Measurements from ENCODE around the gene SMOC1. TPM values are rescaled to one million over a fixed set of nuclear protein-coding genes. Genes with fewer than 3 reads are reported as not detected.
A peak's percentile ranks its signal among the peaks of the same experiment; 100 is the strongest.

Gene SMOC1
- total RNA-seq, 2 donors from 2014 or later, result 5.3 to 14.0 TPM

GRCh38 chr14:69997849-69998248, 118.6 kb downstream of the SMOC1 start:
- H3K4me3 ChIP-seq, result no peak overlapping the region
- ATAC-seq, result peak; percentile 88
- peaks cover 46% of the 10 kb centered on the region for H3K4me1 ChIP-seq
- 22 to 38% methylated on average over 5 of the region's 5 CpGs for WGBS, 2 donors
- H3K27ac ChIP-seq, result peak overlapping the region; percentile 61 to 86 (median 83)
- TF ChIP-seq POLR2A (IDR thresholded peaks at IDR 0.05) (no peak), CTCF (IDR thresholded peaks at IDR 0.05) (no peak)
- intact Hi-C loops (cut with DNase I), result no loop called here
- H3K27me3 ChIP-seq, result no peaks in the 10 kb centered on the region
- H3K9me3 ChIP-seq, result no peaks in the 10 kb centered on the region
- H3K36me3 ChIP-seq (replicated peaks in 1 of 2; ENCODE audit: insufficient read depth in 1 of 2, low read depth in 2 of 2), result no peaks in the 10 kb centered on the region
- DNase-seq, result peak; percentile 72 to 85 (median 80)

GRCh38 chr14:69999261-69999674, 120.1 kb downstream of the SMOC1 start:
- Histone ChIP-seq H3K36me3 (replicated peaks in 1 of 2; ENCODE audit: insufficient read depth in 1 of 2, low read depth in 2 of 2) (no peaks in the 10 kb centered on the region), H3K27ac (peak overlapping the region; percentile 61 to 86 (median 83)), H3K4me1 (peaks cover 46% of the 10 kb centered on the region), H3K27me3 (no peaks in the 10 kb centered on the region), H3K4me3 (no peak overlapping the region), H3K9me3 (no peaks in the 10 kb centered on the region)
- DNase-seq (peak; percentile 76 to 89 (median 82)), ATAC-seq (peak; percentile 84)
- intact Hi-C loops (cut with DNase I), result no loop called here
- TF ChIP-seq CTCF (IDR thresholded peaks at IDR 0.05) (no peak), POLR2A (IDR thresholded peaks at IDR 0.05) (peak in 1 of 3 donors; percentile 6)
- 29 to 58% methylated on average over 10 of the region's 10 CpGs for WGBS, 2 donors

GRCh38 chr14:70000601-70001000, 121.4 kb downstream of the SMOC1 start:
- intact Hi-C loops (cut with DNase I), result no loop called here
- peaks cover 56% of the 10 kb centered on the region for H3K4me1 ChIP-seq
- no peaks in the 10 kb centered on the region for H3K9me3 ChIP-seq
- no peak overlapping the region for H3K4me3 ChIP-seq
- no peak for ATAC-seq
- H3K36me3 ChIP-seq (replicated peaks in 1 of 2; ENCODE audit: insufficient read depth in 1 of 2, low read depth in 2 of 2), result no peaks in the 10 kb centered on the region
- TF ChIP-seq POLR2A (IDR thresholded peaks at IDR 0.05), result no peak
- DNase-seq, result no peak
- H3K27ac ChIP-seq, result no peak overlapping the region
- WGBS, 2 donors, result 93% methylated on average over 7 of the region's 7 CpGs
- H3K27me3 ChIP-seq, result no peaks in the 10 kb centered on the region

- no peaks in the 10 kb centered on the region for H3K27me3 ChIP-seq
- no peaks in the 10 kb centered on the region for H3K36me3 ChIP-seq (replicated peaks in 1 of 2; ENCODE audit: insufficient read depth in 1 of 2, low read depth in 2 of 2)
- WGBS, 2 donors, result 68 to 69% methylated on average over 6 of the region's 6 CpGs
- intact Hi-C loops (cut with DNase I), result no loop called here
- peaks cover 52% of the 10 kb centered on the region for H3K4me1 ChIP-seq
- H3K27ac ChIP-seq, result peak overlapping the region in 2 of 4 donors; percentile 8 to 17
- no peak overlapping the region for H3K4me3 ChIP-seq
- no peaks in the 10 kb centered on the region for H3K9me3 ChIP-seq
- peak in 2 of 4 donors; percentile 18 for DNase-seq
- ATAC-seq, result peak; percentile 2
- TF ChIP-seq CTCF (IDR thresholded peaks at IDR 0.05), result no peak
- TF ChIP-seq POLR2A (IDR thresholded peaks at IDR 0.05), result no peak
These were observed 123.6 kb downstream of the SMOC1 start for GRCh38 chr14:70002589-70003346.

GRCh38 chr14:70004791-70005190, 125.6 kb downstream of the SMOC1 start:
- Histone ChIP-seq H3K4me3 (no peak overlapping the region), H3K27me3 (no peaks in the 10 kb centered on the region), H3K4me1 (peaks cover 31% of the 10 kb centered on the region), H3K36me3 (replicated peaks in 1 of 2; ENCODE audit: insufficient read depth in 1 of 2, low read depth in 2 of 2) (no peaks in the 10 kb centered on the region), H3K27ac (no peak overlapping the region), H3K9me3 (no peaks in the 10 kb centered on the region)
- TF ChIP-seq CTCF (IDR thresholded peaks at IDR 0.05) (no peak), POLR2A (IDR thresholded peaks at IDR 0.05) (no peak)
- no peak for DNase-seq
- intact Hi-C loops (cut with DNase I), result no loop called here
- WGBS, 2 donors, result 75 to 78% methylated on average over 2 of the region's 2 CpGs
- no peak for ATAC-seq

All from body of pancreas (tissue), 4 donors.